Measurements from ENCODE around the gene PDK1. TPM values are rescaled to one million over a fixed set of nuclear protein-coding genes. Genes with fewer than 3 reads are reported as not detected.

Gene PDK1
- total and polyA plus RNA-seq, 2 experiments from 2014 or later, result 25.6 to 42.0 TPM

DNA sequence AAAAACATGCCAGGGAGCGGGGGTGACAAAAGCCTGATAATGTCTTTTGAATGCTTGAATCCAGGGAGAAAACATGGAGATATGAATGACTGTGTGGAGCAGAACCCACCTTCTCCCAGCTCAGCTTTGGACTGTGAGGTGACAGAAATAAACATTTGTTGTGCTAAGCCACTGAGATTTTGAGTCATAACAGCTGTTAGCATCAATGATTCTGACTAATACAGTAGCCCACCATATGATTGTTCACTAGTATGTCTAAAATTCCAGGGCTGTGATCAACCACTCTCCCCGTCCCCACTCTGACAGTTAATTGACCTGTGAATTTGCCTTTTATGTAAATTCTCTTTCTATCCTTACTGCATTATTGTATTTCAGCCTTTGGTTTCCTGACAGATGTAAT, 69.1 kb downstream of the PDK1 start:
- TF ChIP-seq CREB1 (CRISPR knock-in tag; IDR thresholded peaks at IDR 0.05; ENCODE audit: low read depth) (no peak), STAT1 (IDR thresholded peaks at IDR 0.05; ENCODE audit: unreplicated experiment) (no peak), EZH2phosphoT487 (IDR thresholded peaks at IDR 0.05; ENCODE audit: unreplicated experiment) (no peak), ZNF331 (CRISPR knock-in tag; IDR thresholded peaks at IDR 0.05; ENCODE audit: low read depth) (no peak), POLR2AphosphoS5 (IDR thresholded peaks at IDR 0.05; ENCODE audit: low read depth) (no peak), EZH2 (IDR thresholded peaks at IDR 0.05; ENCODE audit: low read depth, unreplicated experiment) (no peak), JUNB (IDR thresholded peaks at IDR 0.05; ENCODE audit: unreplicated experiment) (no peak), NANOG (IDR thresholded peaks at IDR 0.05; ENCODE audit: borderline replicate concordance) (no peak)
- TF ChIP-seq, protein P1, sequence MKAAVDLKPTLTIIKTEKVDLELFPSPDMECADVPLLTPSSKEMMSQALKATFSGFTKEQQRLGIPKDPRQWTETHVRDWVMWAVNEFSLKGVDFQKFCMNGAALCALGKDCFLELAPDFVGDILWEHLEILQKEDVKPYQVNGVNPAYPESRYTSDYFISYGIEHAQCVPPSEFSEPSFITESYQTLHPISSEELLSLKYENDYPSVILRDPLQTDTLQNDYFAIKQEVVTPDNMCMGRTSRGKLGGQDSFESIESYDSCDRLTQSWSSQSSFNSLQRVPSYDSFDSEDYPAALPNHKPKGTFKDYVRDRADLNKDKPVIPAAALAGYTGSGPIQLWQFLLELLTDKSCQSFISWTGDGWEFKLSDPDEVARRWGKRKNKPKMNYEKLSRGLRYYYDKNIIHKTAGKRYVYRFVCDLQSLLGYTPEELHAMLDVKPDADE (IDR thresholded peaks at IDR 0.05), result no peak
- TF ChIP-seq, protein P2, sequence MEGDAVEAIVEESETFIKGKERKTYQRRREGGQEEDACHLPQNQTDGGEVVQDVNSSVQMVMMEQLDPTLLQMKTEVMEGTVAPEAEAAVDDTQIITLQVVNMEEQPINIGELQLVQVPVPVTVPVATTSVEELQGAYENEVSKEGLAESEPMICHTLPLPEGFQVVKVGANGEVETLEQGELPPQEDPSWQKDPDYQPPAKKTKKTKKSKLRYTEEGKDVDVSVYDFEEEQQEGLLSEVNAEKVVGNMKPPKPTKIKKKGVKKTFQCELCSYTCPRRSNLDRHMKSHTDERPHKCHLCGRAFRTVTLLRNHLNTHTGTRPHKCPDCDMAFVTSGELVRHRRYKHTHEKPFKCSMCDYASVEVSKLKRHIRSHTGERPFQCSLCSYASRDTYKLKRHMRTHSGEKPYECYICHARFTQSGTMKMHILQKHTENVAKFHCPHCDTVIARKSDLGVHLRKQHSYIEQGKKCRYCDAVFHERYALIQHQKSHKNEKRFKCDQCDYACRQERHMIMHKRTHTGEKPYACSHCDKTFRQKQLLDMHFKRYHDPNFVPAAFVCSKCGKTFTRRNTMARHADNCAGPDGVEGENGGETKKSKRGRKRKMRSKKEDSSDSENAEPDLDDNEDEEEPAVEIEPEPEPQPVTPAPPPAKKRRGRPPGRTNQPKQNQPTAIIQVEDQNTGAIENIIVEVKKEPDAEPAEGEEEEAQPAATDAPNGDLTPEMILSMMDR (conservative IDR thresholded peaks at IDR 0.05; ENCODE audit: low read depth in 2 of 2), result no peak
- TF ChIP-seq, protein P3, sequence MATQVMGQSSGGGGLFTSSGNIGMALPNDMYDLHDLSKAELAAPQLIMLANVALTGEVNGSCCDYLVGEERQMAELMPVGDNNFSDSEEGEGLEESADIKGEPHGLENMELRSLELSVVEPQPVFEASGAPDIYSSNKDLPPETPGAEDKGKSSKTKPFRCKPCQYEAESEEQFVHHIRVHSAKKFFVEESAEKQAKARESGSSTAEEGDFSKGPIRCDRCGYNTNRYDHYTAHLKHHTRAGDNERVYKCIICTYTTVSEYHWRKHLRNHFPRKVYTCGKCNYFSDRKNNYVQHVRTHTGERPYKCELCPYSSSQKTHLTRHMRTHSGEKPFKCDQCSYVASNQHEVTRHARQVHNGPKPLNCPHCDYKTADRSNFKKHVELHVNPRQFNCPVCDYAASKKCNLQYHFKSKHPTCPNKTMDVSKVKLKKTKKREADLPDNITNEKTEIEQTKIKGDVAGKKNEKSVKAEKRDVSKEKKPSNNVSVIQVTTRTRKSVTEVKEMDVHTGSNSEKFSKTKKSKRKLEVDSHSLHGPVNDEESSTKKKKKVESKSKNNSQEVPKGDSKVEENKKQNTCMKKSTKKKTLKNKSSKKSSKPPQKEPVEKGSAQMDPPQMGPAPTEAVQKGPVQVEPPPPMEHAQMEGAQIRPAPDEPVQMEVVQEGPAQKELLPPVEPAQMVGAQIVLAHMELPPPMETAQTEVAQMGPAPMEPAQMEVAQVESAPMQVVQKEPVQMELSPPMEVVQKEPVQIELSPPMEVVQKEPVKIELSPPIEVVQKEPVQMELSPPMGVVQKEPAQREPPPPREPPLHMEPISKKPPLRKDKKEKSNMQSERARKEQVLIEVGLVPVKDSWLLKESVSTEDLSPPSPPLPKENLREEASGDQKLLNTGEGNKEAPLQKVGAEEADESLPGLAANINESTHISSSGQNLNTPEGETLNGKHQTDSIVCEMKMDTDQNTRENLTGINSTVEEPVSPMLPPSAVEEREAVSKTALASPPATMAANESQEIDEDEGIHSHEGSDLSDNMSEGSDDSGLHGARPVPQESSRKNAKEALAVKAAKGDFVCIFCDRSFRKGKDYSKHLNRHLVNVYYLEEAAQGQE (IDR thresholded peaks at IDR 0.05; ENCODE audit: unreplicated experiment), result no peak
- no peak overlapping the region for H2AFZ ChIP-seq
- H3K4me1 Mint-ChIP-seq, result no peaks in the 10 kb centered on the region
- H3K36me3 Mint-ChIP-seq (ENCODE audit: low read depth), result peaks cover 38% of the 10 kb centered on the region
- ATAC-seq (no peak), DNase-seq (ENCODE audit: low spot score) (no peak)
- no peak overlapping the region for H3K4me3 Mint-ChIP-seq
- no peaks in the 10 kb centered on the region for H3F3A ChIP-seq (replicated peaks; ENCODE audit: low read depth)
- H3K27me3 Mint-ChIP-seq (ENCODE audit: insufficient read depth, low read depth, poor library complexity), result peaks cover 2% of the 10 kb centered on the region
- H3K4me1 ChIP-seq (ENCODE audit: insufficient read depth), result no peaks in the 10 kb centered on the region
- 0 out of 2 replicates have a peak, but pooled peaks cover 3% of the 10 kb centered on the region for H3K36me3 ChIP-seq (ENCODE audit: insufficient read depth)
- H3K27ac Mint-ChIP-seq, result no peak overlapping the region
- peaks cover 36% of the 10 kb centered on the region for H3K9me3 Mint-ChIP-seq
- H3K9me2 ChIP-seq (ENCODE audit: insufficient read depth), result peaks cover 8% of the 10 kb centered on the region; the same call in 1 of the 2 replicates
- no peak overlapping the region for H3K4me3 ChIP-seq
- H3K27me3 ChIP-seq (ENCODE audit: insufficient read depth), result no peaks in the 10 kb centered on the region
- no peaks in the 10 kb centered on the region for H4K20me1 ChIP-seq (replicated peaks; ENCODE audit: insufficient read depth)
- no peaks in the 10 kb centered on the region for H3K79me2 ChIP-seq (replicated peaks; ENCODE audit: insufficient read depth)
- no peak overlapping the region for H3K4me2 ChIP-seq
- H3K27ac ChIP-seq (ENCODE audit: low read depth), result no peak overlapping the region
